ENCODE data around the gene HERPUD1.

HERPUD1 gene

DNA sequence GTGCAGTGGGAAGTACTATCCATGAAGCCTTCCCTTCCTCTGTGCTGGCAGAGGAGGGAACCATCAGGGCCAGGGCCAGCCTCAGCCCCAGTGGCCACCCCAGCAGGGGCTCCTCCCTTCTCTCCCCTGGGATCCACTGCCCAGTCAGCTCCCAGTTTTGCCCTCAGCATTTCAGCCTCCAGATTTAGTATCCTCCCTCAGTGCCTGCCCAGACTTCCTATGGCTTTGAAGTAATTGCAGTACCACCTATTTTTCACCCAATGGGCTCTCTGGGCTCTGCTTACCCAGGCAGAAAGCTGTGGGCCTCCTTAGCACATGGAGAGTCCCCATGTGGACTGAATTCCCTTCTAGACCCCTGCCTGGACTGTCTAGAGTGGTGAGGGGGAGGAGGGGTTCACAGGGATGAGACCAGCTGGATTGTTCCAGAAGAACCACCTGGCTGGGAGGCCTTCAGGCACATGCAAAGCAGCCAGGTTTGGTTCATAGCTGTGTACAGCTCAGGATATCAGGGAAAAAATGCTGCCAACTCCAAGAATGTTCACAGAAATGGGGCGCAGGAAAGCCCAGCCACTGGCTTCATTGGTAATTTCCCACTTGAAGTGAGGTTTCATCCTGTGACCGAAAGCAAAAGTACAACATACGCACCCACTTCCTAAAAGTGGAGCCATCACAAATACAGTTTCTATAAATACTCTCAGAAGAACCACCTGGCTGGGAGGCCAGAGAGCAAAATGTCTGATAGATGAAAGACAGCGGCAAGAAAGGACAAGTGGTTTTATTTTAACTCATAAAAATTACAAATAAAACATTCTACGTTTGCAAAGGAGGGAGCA lies 15.2 kb upstream of the HERPUD1 start:
- no peak overlapping the region for H3K4me3 ChIP-seq (ENCODE audit: low read depth, low read length)
- TF ChIP-seq CTCF (IDR thresholded peaks at IDR 0.05; ENCODE audit: borderline replicate concordance, insufficient read depth, low read depth, low read length), result no peak

- no peak for TF ChIP-seq CTCF (IDR thresholded peaks at IDR 0.05; ENCODE audit: borderline replicate concordance, insufficient read depth, low read depth, low read length)
Observed at GRCh38 chr16:56918467-56919012, 13.4 kb upstream of the HERPUD1 start.

DNA sequence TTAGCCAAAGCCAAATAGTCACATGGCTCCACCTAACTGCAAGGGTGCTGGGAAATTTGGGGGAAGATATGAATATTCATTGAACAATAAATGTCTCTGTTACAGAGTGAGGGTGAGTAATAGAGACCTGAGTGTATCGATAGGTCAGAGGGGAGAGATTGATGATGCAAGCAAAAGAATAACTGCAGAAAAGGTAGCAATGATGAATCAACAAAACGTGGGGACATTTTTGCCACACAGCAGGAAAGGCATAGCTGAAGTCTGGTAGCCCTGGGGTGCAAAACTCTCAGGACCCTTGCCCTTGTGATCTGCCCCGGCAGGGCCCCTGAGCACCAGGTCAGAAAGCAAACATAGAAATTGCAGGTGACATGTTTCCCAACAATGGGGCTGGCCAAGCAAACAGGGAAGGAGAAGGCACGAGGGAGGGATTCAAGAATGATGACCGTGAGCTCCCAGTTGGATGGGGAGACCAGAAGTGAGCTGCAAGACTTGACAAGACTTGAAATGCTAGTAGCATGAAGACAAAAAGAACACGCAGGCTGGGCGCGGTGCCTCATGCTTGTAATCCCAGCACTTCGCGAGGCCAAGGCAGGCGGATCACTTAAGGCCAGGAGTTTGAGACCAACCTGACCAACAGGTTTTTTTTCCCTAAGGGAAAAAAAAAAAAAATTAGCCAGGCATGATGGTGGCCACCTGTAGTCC lies 12.7 kb upstream of the HERPUD1 start:
- H3K4me3 ChIP-seq (ENCODE audit: low read depth, low read length), result no peak overlapping the region
- no peak for TF ChIP-seq CTCF (IDR thresholded peaks at IDR 0.05; ENCODE audit: borderline replicate concordance, insufficient read depth, low read depth, low read length)

More at GRCh38 chr16:56918467-56919012, 13.4 kb upstream of the HERPUD1 start:
- no peak overlapping the region for H3K4me3 ChIP-seq (ENCODE audit: low read depth, low read length)

GRCh38 chr16:56921571-56921970 lies 10.4 kb upstream of the HERPUD1 start:
- no peak for TF ChIP-seq CTCF (IDR thresholded peaks at IDR 0.05; ENCODE audit: borderline replicate concordance, insufficient read depth, low read depth, low read length)

DNA sequence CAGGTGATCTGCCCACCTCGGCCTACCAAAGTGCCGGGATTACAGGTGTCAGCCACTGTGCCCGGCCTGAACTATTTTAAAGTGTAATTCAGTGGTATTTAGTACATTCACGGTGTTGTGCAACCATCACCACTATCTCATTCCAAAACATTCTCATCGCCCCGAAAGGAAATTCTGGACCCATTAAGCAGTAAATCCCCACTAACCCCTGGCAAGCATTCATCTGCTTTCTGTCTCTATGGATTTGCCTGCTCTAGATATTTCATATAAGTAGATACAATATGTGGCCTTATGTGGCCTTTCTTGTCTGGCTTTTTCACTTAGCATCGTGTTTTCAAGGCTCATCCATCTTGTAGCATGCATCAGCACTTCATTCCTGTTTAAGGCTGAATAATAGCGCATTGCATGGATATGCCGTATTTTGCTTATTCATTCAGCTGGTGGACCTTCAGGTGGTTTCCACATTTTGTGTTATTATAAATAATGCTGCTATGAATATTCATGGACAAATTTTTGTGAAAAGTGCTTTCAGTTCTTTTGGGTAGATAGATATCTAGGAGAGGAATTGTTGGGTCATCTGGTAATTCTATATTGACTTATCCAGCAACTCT lies 8.4 kb upstream of the HERPUD1 start:
- TF ChIP-seq CTCF (IDR thresholded peaks at IDR 0.05; ENCODE audit: borderline replicate concordance, insufficient read depth, low read depth, low read length), result no peak
- H3K4me3 ChIP-seq (ENCODE audit: low read depth, low read length), result no peak overlapping the region

More at GRCh38 chr16:56921571-56921970, 10.4 kb upstream of the HERPUD1 start:
- no peak overlapping the region for H3K4me3 ChIP-seq (ENCODE audit: low read depth, low read length)

DNA sequence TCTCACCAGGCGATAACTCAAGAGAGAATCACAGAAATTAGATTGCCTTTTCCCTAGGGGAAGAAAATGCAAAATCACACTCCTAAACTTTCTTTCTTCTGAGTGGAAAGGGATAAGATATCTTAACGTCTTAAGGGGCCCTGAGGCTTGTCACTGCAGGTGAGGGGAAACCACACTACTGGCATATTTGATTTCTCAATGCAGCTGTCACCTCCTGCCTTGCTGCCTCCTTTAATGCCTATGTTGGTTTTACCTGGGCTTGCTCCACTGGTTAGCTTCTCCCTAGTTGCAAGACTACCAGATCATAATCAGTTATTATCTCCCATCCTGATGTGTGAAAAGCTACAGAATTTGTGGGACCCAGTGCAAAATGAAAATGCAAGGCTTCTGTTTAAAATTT lies 4.5 kb upstream of the HERPUD1 start:
- no peak for TF ChIP-seq CTCF (IDR thresholded peaks at IDR 0.05; ENCODE audit: borderline replicate concordance, insufficient read depth, low read depth, low read length)
- H3K4me3 ChIP-seq (ENCODE audit: low read depth, low read length), result no peak overlapping the region

All from GM12875 (cell line).